Neutrophil (primary cell): ENCODE results near the gene TIGD3.

ENCODE experiments used
- H3K27ac ChIP-seq: fragments of 200-600 bp; sonication (generic); 2 replicates; pipeline ENCODE4 v1.5.1; 2016; ENCODE audit warnings: mild to moderate bottlenecking, moderate library complexity
- H3K27me3 ChIP-seq: fragments of 200-600 bp; sonication (generic); 2 replicates; pipeline ENCODE4 v1.6.0; 2016; ENCODE audit warnings: mild to moderate bottlenecking
- H3K36me3 ChIP-seq: fragments of 200-600 bp; sonication (generic); 2 replicates; pipeline ENCODE4 v1.5.1; 2017
- H3K4me1 ChIP-seq, 2 experiments: fragments of 200-600 bp in 1 of 2; sonication (generic) in 1 of 2; 1 replicate in 1 of 2; 2 replicates in 1 of 2; pipeline versions ENCODE4 v1.5.1 to v1.6.1; 2013 to 2016; ENCODE audit warnings: low read depth in 1 of 2, low read length in 1 of 2, mild to moderate bottlenecking in 1 of 2, moderate library complexity in 1 of 2; ENCODE audit not compliant: control insufficient read depth in 1 of 2, insufficient read depth in 1 of 2
- H3K4me3 ChIP-seq, 2 experiments: fragments of 200-600 bp in 1 of 2; sonication (generic) in 1 of 2; 1 replicate in 1 of 2; 2 replicates in 1 of 2; pipeline ENCODE4 v1.5.1; 2013 to 2016; ENCODE audit warnings: low read depth in 1 of 2, low read length in 1 of 2, mild to moderate bottlenecking in 1 of 2, moderate library complexity in 1 of 2
- H3K9me3 ChIP-seq: fragments of 200-600 bp; sonication (generic); 2 replicates; pipeline ENCODE4 v1.5.1; 2016
- CTCF ChIP-seq: fragments of 200-600 bp; sonication (generic); IDR thresholded peaks from 2 replicates; pipeline ENCODE4 v1.5.1; 2016; ENCODE audit warnings: antibody characterized with exemption

Gene TIGD3

GRCh38 chr11:65355013-65355775, 643 bp downstream of the TIGD3 start:
- peak overlapping the region; percentile 98 for H3K27ac ChIP-seq
- H3K36me3 ChIP-seq: peaks cover 34% of the 10 kb centered on the region
- no peaks in the 10 kb centered on the region for H3K9me3 ChIP-seq
- peaks cover 18% of the 10 kb centered on the region for H3K27me3 ChIP-seq
- H3K4me3 ChIP-seq: peak overlapping the region; percentile 83 to 98
- peaks cover 12 to 19% of the 10 kb centered on the region in 2 experiments for H3K4me1 ChIP-seq
- no peak for TF ChIP-seq CTCF

- TF ChIP-seq CTCF: no peak
- Histone ChIP-seq H3K4me1 (peaks cover 12 to 19% of the 10 kb centered on the region in 2 experiments), H3K36me3 (peaks cover 27% of the 10 kb centered on the region), H3K27ac (peak overlapping the region; percentile 98), H3K4me3 (peak overlapping the region; percentile 83 to 98), H3K27me3 (peaks cover 18% of the 10 kb centered on the region), H3K9me3 (no peaks in the 10 kb centered on the region)
Observed at GRCh38 chr11:65355776-65356393, 1.3 kb downstream of the TIGD3 start.

GRCh38 chr11:65356394-65356972, 1.9 kb downstream of the TIGD3 start:
- H3K27me3 ChIP-seq: peaks cover 18% of the 10 kb centered on the region
- H3K36me3 ChIP-seq: peaks cover 21% of the 10 kb centered on the region
- H3K27ac ChIP-seq: peak overlapping the region; percentile 98
- H3K4me3 ChIP-seq: peak overlapping the region in 1 of 2 experiments; percentile 98
- no peaks in the 10 kb centered on the region for H3K9me3 ChIP-seq
- no peak for TF ChIP-seq CTCF
- H3K4me1 ChIP-seq: peaks cover 12 to 21% of the 10 kb centered on the region in 2 experiments

- TF ChIP-seq CTCF: no peak
- Histone ChIP-seq H3K27ac (no peak overlapping the region), H3K4me3 (no peak overlapping the region), H3K4me1 (peaks cover 26 to 33% of the 10 kb centered on the region in 2 experiments), H3K27me3 (peaks cover 18% of the 10 kb centered on the region), H3K9me3 (no peaks in the 10 kb centered on the region), H3K36me3 (peaks cover 9% of the 10 kb centered on the region)
Observed at GRCh38 chr11:65357856-65358356, 3.4 kb downstream of the TIGD3 start.

- Histone ChIP-seq H3K27ac (peak overlapping the region; percentile 99), H3K36me3 (no peaks in the 10 kb centered on the region), H3K27me3 (peaks cover 2% of the 10 kb centered on the region), H3K4me3 (peak overlapping the region; percentile 41 to 47), H3K9me3 (no peaks in the 10 kb centered on the region), H3K4me1 (peaks cover 29 to 34% of the 10 kb centered on the region in 2 experiments)
- no peak for TF ChIP-seq CTCF
Observed at GRCh38 chr11:65362320-65362931, 7.9 kb downstream of the TIGD3 start.
